PC-3 (cell line): Measurements from ENCODE around the gene TPRG1. TPM values are rescaled to one million over a fixed set of nuclear protein-coding genes. Genes with fewer than 3 reads are reported as not detected.

Experiments
- ATAC-seq: fragments of 200-7000 bp; cut with Tn5 transposase; 2 replicates; pipeline ENCODE4 v1.9.1; 2020; ENCODE audit warnings: mild to moderate bottlenecking, moderate library complexity
- BruUV-seq: library from RNA; stranded (reverse); fragments of 400-500 nt; replicated peaks from 2 replicates; lab custom pipeline; 2021; lab: Mats Ljungman, UMichigan
- CTCF ChIA-PET: fragments of 300-600 bp; sonication (Branson Sonifier 250); formaldehyde crosslinking; loops from one replicate; lab custom pipeline; 2022; ENCODE audit warnings: antibody characterized with exemption; lab: Charles Lee
- POLR2A ChIA-PET: fragments of 300-600 bp; sonication (Branson Sonifier 250); formaldehyde crosslinking; loops from one replicate; lab custom pipeline; 2022; ENCODE audit warnings: antibody characterized with exemption; ENCODE audit not compliant: unreplicated experiment; lab: Charles Lee
- DNase-seq: peaks from one replicate; pipeline ENCODE4 v3.0.0-alpha.2; 2015
- H2AFZ ChIP-seq: fragments of 300-600 bp; sonication (generic); 2 replicates; pipeline ENCODE4 v1.6.0; 2016; ENCODE audit warnings: antibody characterized with exemption, low read length
- H3F3A ChIP-seq: fragments of 300-600 bp; sonication (generic); one replicate; pipeline ENCODE4 v1.6.0; 2017; ENCODE audit warnings: antibody characterized with exemption, low read length, control low read depth, mild to moderate bottlenecking; ENCODE audit not compliant: unreplicated experiment
- H3K27ac ChIP-seq: fragments of 300-600 bp; sonication (generic); 2 replicates; pipeline ENCODE4 v1.5.1; 2016; ENCODE audit warnings: mild to moderate bottlenecking, low read length
- H3K27me3 ChIP-seq: fragments of 300-600 bp; sonication (generic); 2 replicates; pipeline ENCODE4 v1.6.1; 2016; ENCODE audit warnings: low read length, mixed read lengths
- H3K36me3 ChIP-seq: fragments of 300-600 bp; sonication (generic); 2 replicates; pipeline ENCODE4 v1.6.1; 2016; ENCODE audit warnings: low read depth, mixed run types, low read length, mixed read lengths
- H3K4me1 ChIP-seq: fragments of 300-600 bp; sonication (generic); 2 replicates; pipeline ENCODE4 v1.5.1; 2016; ENCODE audit warnings: low read length; ENCODE audit not compliant: insufficient read depth
- H3K4me2 ChIP-seq: fragments of 300-600 bp; sonication (generic); 2 replicates; pipeline ENCODE4 v1.6.0; 2016; ENCODE audit warnings: low read length
- H3K4me3 ChIP-seq: fragments of 300-600 bp; sonication (generic); 2 replicates; pipeline ENCODE4 v1.5.1; 2016; ENCODE audit warnings: mild to moderate bottlenecking, low read length, mixed read lengths
- H3K79me2 ChIP-seq: fragments of 300-600 bp; sonication (generic); 2 replicates; pipeline ENCODE4 v1.6.1; 2017; ENCODE audit warnings: low read length, mixed read lengths
- H3K9ac ChIP-seq: fragments of 300-600 bp; sonication (generic); 2 replicates; pipeline ENCODE4 v1.6.0; 2016; ENCODE audit warnings: mild to moderate bottlenecking, low read length
- H3K9me2 ChIP-seq: fragments of 300-600 bp; sonication (generic); replicated peaks from 2 replicates; pipeline ENCODE4 v1.6.1; 2016; ENCODE audit warnings: mixed run types, low read length, mixed read lengths
- H3K9me3 ChIP-seq: fragments of 300-600 bp; sonication (generic); 2 replicates; pipeline ENCODE4 v1.6.1; 2016; ENCODE audit warnings: low read length, mixed read lengths
- H4K20me1 ChIP-seq: fragments of 300-600 bp; sonication (generic); 2 replicates; pipeline ENCODE4 v1.6.1; 2016; ENCODE audit warnings: low read length, mixed read lengths
- EZH2 ChIP-seq: fragments of 300-600 bp; sonication (generic); IDR thresholded peaks from one replicate; pipeline ENCODE4 v1.6.1; 2017; ENCODE audit warnings: antibody characterized with exemption, mild to moderate bottlenecking, low read length; ENCODE audit not compliant: unreplicated experiment
- EZH2phosphoT487 ChIP-seq: fragments of 300-600 bp; sonication (generic); IDR thresholded peaks from 2 replicates; pipeline ENCODE4 v1.6.1; 2018; ENCODE audit warnings: mild to moderate bottlenecking, antibody characterized with exemption, low read length, borderline replicate concordance
- intact Hi-C: fragments of 100-400 bp; cut with micrococcal nuclease; formaldehyde crosslinking; loops from 2 replicates; pipeline ENCODE4 v1.9.0; 2023
- total RNA-seq: library from RNA; depleted of rRNA; stranded (reverse); fragments of >200 nt; gene quantifications from 2 replicates; pipeline ENCODE4 v1.2.3, GENCODE V29; 2014
- TF ChIP-seq, protein P1 (sequence below): fragments of 300-600 bp; sonication (generic); conservative IDR thresholded peaks from 2 replicates; pipeline ENCODE4 v1.5.1; 2017; ENCODE audit warnings: antibody characterized with exemption, low read depth, mild to moderate bottlenecking, low read length

TPRG1 gene
- total RNA-seq, 1 experiment from 2014 or later = 1.2 TPM

GRCh38 chr3:189222927-189223636 lies 51.3 kb downstream of the TPRG1 start:
- Histone ChIP-seq H4K20me1 (no peaks in the 10 kb centered on the region), H3K27me3 (no peaks in the 10 kb centered on the region), H3K9me2 (no peaks in the 10 kb centered on the region), H2AFZ (no peak overlapping the region), H3K36me3 (no peaks in the 10 kb centered on the region), H3K79me2 (no peaks in the 10 kb centered on the region), H3K4me3 (no peak overlapping the region), H3K4me2 (no peak overlapping the region), H3K4me1 (no peaks in the 10 kb centered on the region), H3K9me3 (no peaks in the 10 kb centered on the region), H3K27ac (no peak overlapping the region), H3K9ac (no peak overlapping the region), H3F3A (no peaks in the 10 kb centered on the region)
- TF ChIP-seq EZH2 = no peak
- TF ChIP-seq EZH2phosphoT487 = no peak
- TF ChIP-seq, protein P1, sequence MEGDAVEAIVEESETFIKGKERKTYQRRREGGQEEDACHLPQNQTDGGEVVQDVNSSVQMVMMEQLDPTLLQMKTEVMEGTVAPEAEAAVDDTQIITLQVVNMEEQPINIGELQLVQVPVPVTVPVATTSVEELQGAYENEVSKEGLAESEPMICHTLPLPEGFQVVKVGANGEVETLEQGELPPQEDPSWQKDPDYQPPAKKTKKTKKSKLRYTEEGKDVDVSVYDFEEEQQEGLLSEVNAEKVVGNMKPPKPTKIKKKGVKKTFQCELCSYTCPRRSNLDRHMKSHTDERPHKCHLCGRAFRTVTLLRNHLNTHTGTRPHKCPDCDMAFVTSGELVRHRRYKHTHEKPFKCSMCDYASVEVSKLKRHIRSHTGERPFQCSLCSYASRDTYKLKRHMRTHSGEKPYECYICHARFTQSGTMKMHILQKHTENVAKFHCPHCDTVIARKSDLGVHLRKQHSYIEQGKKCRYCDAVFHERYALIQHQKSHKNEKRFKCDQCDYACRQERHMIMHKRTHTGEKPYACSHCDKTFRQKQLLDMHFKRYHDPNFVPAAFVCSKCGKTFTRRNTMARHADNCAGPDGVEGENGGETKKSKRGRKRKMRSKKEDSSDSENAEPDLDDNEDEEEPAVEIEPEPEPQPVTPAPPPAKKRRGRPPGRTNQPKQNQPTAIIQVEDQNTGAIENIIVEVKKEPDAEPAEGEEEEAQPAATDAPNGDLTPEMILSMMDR = no peak
- CTCF ChIA-PET = no interaction called here
- POLR2A ChIA-PET = no interaction called here
- intact Hi-C loops = no loop called here
- DNase-seq (no peak), ATAC-seq (no peak)
- BruUV-seq = no TSS peak

- Histone ChIP-seq H3K4me1 (no peaks in the 10 kb centered on the region), H4K20me1 (no peaks in the 10 kb centered on the region), H3K27me3 (no peaks in the 10 kb centered on the region), H3K4me2 (no peak overlapping the region), H3K4me3 (no peak overlapping the region), H3K27ac (no peak overlapping the region), H3K9me2 (no peaks in the 10 kb centered on the region), H3F3A (no peaks in the 10 kb centered on the region), H3K9me3 (no peaks in the 10 kb centered on the region), H3K9ac (no peak overlapping the region), H2AFZ (no peak overlapping the region), H3K36me3 (no peaks in the 10 kb centered on the region), H3K79me2 (no peaks in the 10 kb centered on the region)
- DNase-seq = no peak
- no peak for ATAC-seq
- ChIA-PET POLR2A (no interaction called here), CTCF (no interaction called here)
- no TSS peak for BruUV-seq
- TF ChIP-seq EZH2phosphoT487 = no peak
- no peak for TF ChIP-seq EZH2
- TF ChIP-seq, protein P1 = no peak
- intact Hi-C loops = no loop called here
Measured at GRCh38 chr3:189225431-189225830, 53.7 kb downstream of the TPRG1 start.

- no peaks in the 10 kb centered on the region for H3K4me1 ChIP-seq
- no peaks in the 10 kb centered on the region for H3K36me3 ChIP-seq
- ATAC-seq (no peak), DNase-seq (no peak)
- H3K9me2 ChIP-seq = no peaks in the 10 kb centered on the region
- H2AFZ ChIP-seq = no peak overlapping the region
- no peaks in the 10 kb centered on the region for H3K27me3 ChIP-seq
- H3K79me2 ChIP-seq = no peaks in the 10 kb centered on the region
- intact Hi-C loops = no loop called here
- no peak overlapping the region for H3K4me2 ChIP-seq
- CTCF ChIA-PET = no interaction called here
- no peak overlapping the region for H3K27ac ChIP-seq
- no peaks in the 10 kb centered on the region for H4K20me1 ChIP-seq
- POLR2A ChIA-PET = no interaction called here
- TF ChIP-seq EZH2phosphoT487 (no peak), EZH2 (no peak)
- TF ChIP-seq, protein P1 = no peak
- no peaks in the 10 kb centered on the region for H3K9me3 ChIP-seq
- H3K9ac ChIP-seq = no peak overlapping the region
- BruUV-seq = no TSS peak
- H3F3A ChIP-seq = no peaks in the 10 kb centered on the region
- H3K4me3 ChIP-seq = no peak overlapping the region
Measured at GRCh38 chr3:189227249-189227648, 55.5 kb downstream of the TPRG1 start.
